Caco-2 (cell line): ENCODE data around the gene PPP1R9A. TPM values are rescaled to one million over a fixed set of nuclear protein-coding genes. Genes with fewer than 3 reads are reported as not detected.

Source experiments
- BruUV-seq: library from RNA; stranded (reverse); fragments of 400-500 nt; replicated peaks from 2 replicates; lab custom pipeline; 2021; lab: Mats Ljungman, UMichigan
- CTCF ChIA-PET: fragments of 300-600 bp; sonication (Branson Sonifier 250); formaldehyde crosslinking; loops from one replicate; lab custom pipeline; 2022; ENCODE audit warnings: antibody characterized with exemption; lab: Charles Lee
- POLR2A ChIA-PET: fragments of 300-600 bp; sonication (Branson Sonifier 250); formaldehyde crosslinking; loops from one replicate; lab custom pipeline; 2022; ENCODE audit warnings: antibody characterized with exemption; lab: Charles Lee
- DNase-seq, 2 experiments: peaks; one replicate each; pipeline versions ENCODE4 v3.0.0 to v3.0.0-alpha.2; 2020 to 2022
- H3K27me3 ChIP-seq: replicated peaks from 2 replicates; pipeline ENCODE4 v1.6.0; 2011; ENCODE audit warnings: low read length; ENCODE audit not compliant: control insufficient read depth, insufficient read depth
- H3K36me3 ChIP-seq: 2 replicates; pipeline ENCODE4 v1.5.1; 2011; ENCODE audit warnings: low read length; ENCODE audit not compliant: control insufficient read depth, insufficient read depth
- H3K4me1 ChIP-seq: fragments of 250-450 bp; sonication (Bioruptor Pico); 2 replicates; pipeline ENCODE4 v1.5.1; 2020; ENCODE audit warnings: mild to moderate bottlenecking
- H3K4me3 ChIP-seq: 2 replicates; pipeline ENCODE4 v1.5.1; 2011; ENCODE audit warnings: low read depth, mild to moderate bottlenecking, control low read depth, low read length
- H3K9me3 ChIP-seq: fragments of 250-450 bp; sonication (Bioruptor Pico); 2 replicates; pipeline ENCODE4 v1.5.1; 2020; ENCODE audit warnings: mild to moderate bottlenecking, moderate library complexity
- H3K27ac Mint-ChIP-seq: one replicate; pipeline ENCODE4 v1.8.0; 2022; ENCODE audit warnings: mixed read lengths; ENCODE audit not compliant: unreplicated experiment
- H3K27me3 Mint-ChIP-seq: one replicate; pipeline ENCODE4 v1.8.0; 2022; ENCODE audit warnings: mixed read lengths; ENCODE audit not compliant: insufficient read depth, unreplicated experiment
- H3K36me3 Mint-ChIP-seq: one replicate; pipeline ENCODE4 v1.8.0; 2022; ENCODE audit warnings: mild to moderate bottlenecking, mixed read lengths; ENCODE audit not compliant: insufficient read depth, unreplicated experiment
- H3K4me1 Mint-ChIP-seq: one replicate; pipeline ENCODE4 v1.8.0; 2022; ENCODE audit warnings: low read depth, mixed read lengths; ENCODE audit not compliant: unreplicated experiment
- H3K4me3 Mint-ChIP-seq: one replicate; pipeline ENCODE4 v1.8.0; 2022; ENCODE audit warnings: mild to moderate bottlenecking, moderate library complexity, mixed read lengths; ENCODE audit not compliant: unreplicated experiment
- H3K9me3 Mint-ChIP-seq: one replicate; pipeline ENCODE4 v1.8.0; 2022; ENCODE audit warnings: mixed read lengths; ENCODE audit not compliant: unreplicated experiment
- intact Hi-C: fragments of 100-400 bp; cut with micrococcal nuclease; formaldehyde crosslinking; loops from one replicate; pipeline ENCODE4 v1.10.0; 2022; ENCODE audit not compliant: unreplicated experiment
- total RNA-seq: library from RNA; stranded (reverse); gene quantifications from 2 replicates; pipeline ENCODE4 v1.2.3, GENCODE V29; 2022
- TF ChIP-seq, protein P1 (sequence below), 2 experiments: fragments of 200-600 bp in 1 of 2; IDR thresholded peaks; 1 replicate in 1 of 2; 2 replicates in 1 of 2; pipeline versions ENCODE4 v1.5.1 to v1.8.0; 2011 to 2022; ENCODE audit warnings: antibody characterized with exemption in 1 of 2, control low read depth in 1 of 2, inconsistent platforms in 1 of 2, low read depth in 1 of 2, low read length in 1 of 2, mild to moderate bottlenecking in 1 of 2, moderate library complexity in 1 of 2; ENCODE audit not compliant: insufficient read depth in 1 of 2, severe bottlenecking in 1 of 2, unreplicated experiment in 1 of 2

PPP1R9A gene
- total RNA-seq, 1 experiment from 2014 or later = 37.4 TPM

DNA sequence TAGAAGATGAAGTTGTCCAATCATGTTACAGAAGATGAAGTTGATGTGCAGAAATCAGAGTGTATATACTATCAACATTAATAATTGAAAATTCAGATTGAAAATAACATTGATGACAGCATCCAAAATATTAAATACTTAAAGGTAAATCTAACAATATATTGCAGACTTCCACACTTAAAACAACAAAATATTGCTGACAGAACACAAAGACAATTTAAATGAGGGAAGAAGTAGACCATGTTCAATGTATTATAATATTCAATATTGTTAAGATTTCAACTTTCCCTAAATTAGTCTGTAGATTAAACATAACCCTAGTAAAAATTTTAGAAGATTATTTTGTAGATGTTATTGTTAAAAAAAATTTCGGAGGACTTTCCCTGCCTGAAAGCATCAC is 265.0 kb downstream of the PPP1R9A start:
- no peak for DNase-seq
- H3K27me3 ChIP-seq = no peaks in the 10 kb centered on the region
- H3K36me3 ChIP-seq = no peaks in the 10 kb centered on the region
- no peak overlapping the region for H3K4me3 Mint-ChIP-seq
- H3K36me3 Mint-ChIP-seq = peaks cover 8% of the 10 kb centered on the region
- H3K27ac Mint-ChIP-seq = no peak overlapping the region
- POLR2A ChIA-PET = no interaction called here
- no peaks in the 10 kb centered on the region for H3K9me3 ChIP-seq
- intact Hi-C loops = no loop called here
- H3K4me3 ChIP-seq = no peak overlapping the region
- CTCF ChIA-PET = no interaction called here
- H3K4me1 ChIP-seq = no peaks in the 10 kb centered on the region
- TF ChIP-seq, protein P1, sequence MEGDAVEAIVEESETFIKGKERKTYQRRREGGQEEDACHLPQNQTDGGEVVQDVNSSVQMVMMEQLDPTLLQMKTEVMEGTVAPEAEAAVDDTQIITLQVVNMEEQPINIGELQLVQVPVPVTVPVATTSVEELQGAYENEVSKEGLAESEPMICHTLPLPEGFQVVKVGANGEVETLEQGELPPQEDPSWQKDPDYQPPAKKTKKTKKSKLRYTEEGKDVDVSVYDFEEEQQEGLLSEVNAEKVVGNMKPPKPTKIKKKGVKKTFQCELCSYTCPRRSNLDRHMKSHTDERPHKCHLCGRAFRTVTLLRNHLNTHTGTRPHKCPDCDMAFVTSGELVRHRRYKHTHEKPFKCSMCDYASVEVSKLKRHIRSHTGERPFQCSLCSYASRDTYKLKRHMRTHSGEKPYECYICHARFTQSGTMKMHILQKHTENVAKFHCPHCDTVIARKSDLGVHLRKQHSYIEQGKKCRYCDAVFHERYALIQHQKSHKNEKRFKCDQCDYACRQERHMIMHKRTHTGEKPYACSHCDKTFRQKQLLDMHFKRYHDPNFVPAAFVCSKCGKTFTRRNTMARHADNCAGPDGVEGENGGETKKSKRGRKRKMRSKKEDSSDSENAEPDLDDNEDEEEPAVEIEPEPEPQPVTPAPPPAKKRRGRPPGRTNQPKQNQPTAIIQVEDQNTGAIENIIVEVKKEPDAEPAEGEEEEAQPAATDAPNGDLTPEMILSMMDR (IDR thresholded peaks at IDR 0.05; ENCODE audit: insufficient read depth in 1 of 2, low read depth in 1 of 2, low read length in 1 of 2, severe bottlenecking in 1 of 2, unreplicated experiment in 1 of 2) = no peak
- no peaks in the 10 kb centered on the region for H3K27me3 Mint-ChIP-seq
- no peaks in the 10 kb centered on the region for H3K4me1 Mint-ChIP-seq
- no TSS peak for BruUV-seq
- no peaks in the 10 kb centered on the region for H3K9me3 Mint-ChIP-seq

DNA sequence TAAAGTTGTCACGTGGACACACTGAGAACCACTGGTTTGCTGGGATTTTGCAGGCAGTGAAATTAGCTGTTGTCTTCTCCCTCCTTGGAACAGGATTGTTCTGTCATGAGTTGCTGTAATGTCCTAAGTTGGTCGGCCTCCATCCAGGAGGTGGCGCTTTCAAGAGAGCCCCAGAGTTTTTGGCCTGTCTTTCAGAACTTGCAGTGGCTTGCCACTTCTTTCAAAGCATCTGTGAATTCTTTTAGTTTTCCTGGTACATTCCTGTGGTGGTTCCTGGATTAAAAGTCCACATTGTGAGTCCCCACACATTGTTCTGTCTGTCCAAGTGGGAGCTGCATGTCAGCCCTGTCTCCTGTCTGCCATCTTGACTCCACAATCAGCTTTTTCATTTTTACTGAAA is 283.1 kb downstream of the PPP1R9A start:
- Histone ChIP-seq H3K4me1 (no peaks in the 10 kb centered on the region), H3K27me3 (no peaks in the 10 kb centered on the region), H3K36me3 (no peaks in the 10 kb centered on the region), H3K4me3 (no peak overlapping the region), H3K9me3 (no peaks in the 10 kb centered on the region)
- Mint-ChIP-seq H3K36me3 (no peaks in the 10 kb centered on the region), H3K9me3 (no peaks in the 10 kb centered on the region), H3K4me1 (no peaks in the 10 kb centered on the region), H3K27me3 (no peaks in the 10 kb centered on the region), H3K27ac (no peak overlapping the region), H3K4me3 (no peak overlapping the region)
- peak in 1 of 2 experiments; percentile 29 for DNase-seq
- POLR2A ChIA-PET = no interaction called here
- CTCF ChIA-PET = no interaction called here
- no TSS peak for BruUV-seq
- TF ChIP-seq, protein P1 (IDR thresholded peaks at IDR 0.05; ENCODE audit: insufficient read depth in 1 of 2, low read depth in 1 of 2, low read length in 1 of 2, severe bottlenecking in 1 of 2, unreplicated experiment in 1 of 2) = peak; percentile 10 to 15
- intact Hi-C loops = loop anchor here (1.0 kb wide), 1 partner anchor 287 kb away; no protein-coding TSS in a partner anchor

DNA sequence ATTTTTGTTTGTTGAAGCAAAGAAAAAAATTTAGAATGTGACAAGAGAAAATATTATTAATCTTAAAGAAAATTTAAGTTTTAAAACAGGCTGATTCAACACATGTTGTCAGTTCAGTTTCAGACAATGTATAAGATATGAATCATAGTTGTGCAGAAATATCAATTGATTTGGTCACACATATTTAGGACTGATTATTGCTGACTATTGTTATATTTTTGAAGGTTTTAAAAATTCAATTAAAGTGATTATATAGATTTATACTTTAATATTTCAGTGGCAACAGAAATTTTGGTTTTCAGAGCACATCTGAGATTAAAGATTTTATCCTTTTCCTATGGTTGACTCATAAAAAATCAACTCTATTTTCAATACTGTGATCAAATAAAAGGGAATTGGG is 284.4 kb downstream of the PPP1R9A start:
- H3K36me3 Mint-ChIP-seq = no peaks in the 10 kb centered on the region
- intact Hi-C loops = no loop called here

More for the DNA sequence above, 284.4 kb downstream of the PPP1R9A start:
- BruUV-seq = no TSS peak
- no peak for DNase-seq
- no peaks in the 10 kb centered on the region for H3K4me1 Mint-ChIP-seq
- no peaks in the 10 kb centered on the region for H3K9me3 Mint-ChIP-seq
- Histone ChIP-seq H3K4me1 (no peaks in the 10 kb centered on the region), H3K9me3 (no peaks in the 10 kb centered on the region), H3K27me3 (no peaks in the 10 kb centered on the region), H3K4me3 (no peak overlapping the region), H3K36me3 (no peaks in the 10 kb centered on the region)
- ChIA-PET POLR2A (no interaction called here), CTCF (no interaction called here)
- no peak overlapping the region for H3K27ac Mint-ChIP-seq
- no peak overlapping the region for H3K4me3 Mint-ChIP-seq
- no peaks in the 10 kb centered on the region for H3K27me3 Mint-ChIP-seq
- TF ChIP-seq, protein P1 (IDR thresholded peaks at IDR 0.05; ENCODE audit: insufficient read depth in 1 of 2, low read depth in 1 of 2, low read length in 1 of 2, severe bottlenecking in 1 of 2, unreplicated experiment in 1 of 2) = no peak
